Measurements from ENCODE around the gene CLNS1A. TPM values are rescaled to one million over a fixed set of nuclear protein-coding genes. Genes with fewer than 3 reads are reported as not detected.

The CLNS1A gene
- total RNA-seq, 1 donor from 2014 or later = 80.7 TPM

DNA sequence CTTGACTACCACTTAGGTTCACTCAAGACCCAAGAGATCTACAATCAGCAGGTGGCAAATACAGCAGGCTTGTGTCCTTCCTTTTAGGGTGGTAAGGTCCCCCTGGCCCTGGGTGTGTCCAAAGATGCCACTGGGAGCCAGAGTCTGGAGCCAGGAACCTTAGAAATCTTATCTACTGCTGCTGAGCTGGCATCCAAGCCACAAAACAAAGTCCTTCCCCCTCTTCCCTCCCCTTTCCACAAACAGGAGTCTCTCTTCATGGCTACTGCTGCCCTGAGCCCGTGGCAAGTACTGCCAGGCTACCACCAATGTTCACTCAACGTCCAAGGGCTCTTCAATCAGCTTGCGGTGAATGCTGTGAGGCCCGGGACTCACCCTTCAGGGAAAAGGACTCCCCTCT, 69.3 kb downstream of the CLNS1A start:
- no peak for DNase-seq
- Histone ChIP-seq H3K4me1 (no peaks in the 10 kb centered on the region), H3K4me3 (no peak overlapping the region), H3K27me3 (ENCODE audit: low read depth) (peaks cover 10% of the 10 kb centered on the region), H3K9me3 (replicated peaks) (peaks cover under 1% of the 10 kb centered on the region), H3K27ac (replicated peaks) (no peak overlapping the region), H3K36me3 (no peaks in the 10 kb centered on the region)
- intact Hi-C loops (cut with micrococcal nuclease) = no loop called here
- TF ChIP-seq, protein P1, sequence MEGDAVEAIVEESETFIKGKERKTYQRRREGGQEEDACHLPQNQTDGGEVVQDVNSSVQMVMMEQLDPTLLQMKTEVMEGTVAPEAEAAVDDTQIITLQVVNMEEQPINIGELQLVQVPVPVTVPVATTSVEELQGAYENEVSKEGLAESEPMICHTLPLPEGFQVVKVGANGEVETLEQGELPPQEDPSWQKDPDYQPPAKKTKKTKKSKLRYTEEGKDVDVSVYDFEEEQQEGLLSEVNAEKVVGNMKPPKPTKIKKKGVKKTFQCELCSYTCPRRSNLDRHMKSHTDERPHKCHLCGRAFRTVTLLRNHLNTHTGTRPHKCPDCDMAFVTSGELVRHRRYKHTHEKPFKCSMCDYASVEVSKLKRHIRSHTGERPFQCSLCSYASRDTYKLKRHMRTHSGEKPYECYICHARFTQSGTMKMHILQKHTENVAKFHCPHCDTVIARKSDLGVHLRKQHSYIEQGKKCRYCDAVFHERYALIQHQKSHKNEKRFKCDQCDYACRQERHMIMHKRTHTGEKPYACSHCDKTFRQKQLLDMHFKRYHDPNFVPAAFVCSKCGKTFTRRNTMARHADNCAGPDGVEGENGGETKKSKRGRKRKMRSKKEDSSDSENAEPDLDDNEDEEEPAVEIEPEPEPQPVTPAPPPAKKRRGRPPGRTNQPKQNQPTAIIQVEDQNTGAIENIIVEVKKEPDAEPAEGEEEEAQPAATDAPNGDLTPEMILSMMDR (IDR thresholded peaks at IDR 0.05; ENCODE audit: borderline replicate concordance) = no peak

Other genes starting within 250 kb of the CLNS1A start
- gene PAK1, start 163.7 kb downstream of the CLNS1A start, total RNA-seq = 7.7 TPM
- gene AQP11, start 47.8 kb downstream of the CLNS1A start, total RNA-seq = 0.69 TPM
- gene RSF1, start 182.9 kb upstream of the CLNS1A start, total RNA-seq = 40.6 TPM
- gene AAMDC, start 183.3 kb upstream of the CLNS1A start, total RNA-seq = 86.6 TPM

Measured in left ventricle myocardium inferior (tissue), 1 donor.